Measurements from ENCODE around the gene CAMK2G. TPM values are rescaled to one million over a fixed set of nuclear protein-coding genes. Genes with fewer than 3 reads are reported as not detected.

CAMK2G gene
- total RNA-seq, 1 donor from 2014 or later: 25.9 TPM

DNA sequence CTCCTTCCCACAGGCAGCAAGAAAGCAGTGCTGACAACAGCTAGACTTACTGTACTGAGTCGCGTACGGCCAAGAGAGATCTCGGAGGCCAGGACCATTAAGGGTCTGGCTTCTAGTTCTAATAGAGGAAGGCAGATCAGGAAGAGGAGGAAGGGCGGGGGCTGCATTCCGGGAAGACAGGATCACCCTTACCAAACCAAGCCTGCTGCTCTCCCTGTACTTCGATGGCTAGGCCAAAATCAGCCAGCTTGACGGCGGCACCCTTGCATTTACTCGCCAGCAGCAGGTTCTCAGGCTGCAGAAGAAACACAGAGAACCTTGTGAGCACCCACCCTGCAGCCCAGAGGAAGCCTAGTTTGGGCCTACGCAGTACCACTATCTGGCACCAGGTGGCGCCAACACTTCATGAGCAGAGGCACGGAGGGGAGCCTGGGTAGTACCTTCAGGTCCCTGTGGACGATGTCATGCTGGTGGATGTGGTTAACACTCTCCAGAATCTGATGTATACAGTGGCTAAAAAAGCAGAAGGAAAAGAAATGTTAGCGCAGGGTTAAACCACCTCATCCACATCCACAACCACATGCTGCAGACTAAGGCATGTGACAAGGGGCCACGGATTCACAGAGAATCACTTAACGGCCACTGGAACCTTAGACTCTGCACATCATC lies 25.4 kb downstream of the CAMK2G start:
- Mint-ChIP-seq H3K4me3 (ENCODE audit: unreplicated experiment) (no peak overlapping the region), H3K27me3 (ENCODE audit: unreplicated experiment) (peaks cover 8% of the 10 kb centered on the region), H3K4me1 (ENCODE audit: low read depth, unreplicated experiment) (peaks cover 1% of the 10 kb centered on the region), H3K9me3 (ENCODE audit: unreplicated experiment) (peaks cover 2% of the 10 kb centered on the region), H3K27ac (ENCODE audit: unreplicated experiment) (no peak overlapping the region), H3K36me3 (ENCODE audit: unreplicated experiment) (no peaks in the 10 kb centered on the region)
- DNase-seq: peak; percentile 92
- TF ChIP-seq CTCF (IDR thresholded peaks at IDR 0.05; ENCODE audit: partially characterized antibody, unreplicated experiment): peak; percentile 99

DNA sequence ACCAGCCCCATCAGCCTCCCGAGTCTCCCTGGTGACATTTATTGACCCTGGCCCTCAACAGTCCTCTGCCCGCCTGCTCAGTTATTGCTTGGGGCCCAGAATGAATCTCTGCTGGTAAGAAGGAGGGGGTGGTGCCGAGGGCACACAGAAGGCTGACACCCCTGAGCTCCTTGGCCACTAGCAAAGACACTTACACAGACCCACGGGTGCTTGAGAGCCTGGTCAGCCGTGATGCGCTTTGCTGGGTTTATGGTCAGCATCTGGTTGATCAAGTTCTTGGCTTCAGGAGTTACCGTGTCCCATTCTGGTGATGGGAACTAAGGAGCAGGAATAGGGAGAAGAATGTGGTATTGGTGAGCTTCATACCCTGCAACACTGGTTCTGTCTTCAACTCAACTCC lies 27.3 kb downstream of the CAMK2G start:
- H3K27me3 Mint-ChIP-seq (ENCODE audit: unreplicated experiment): peaks cover 8% of the 10 kb centered on the region
- no peaks in the 10 kb centered on the region for H3K36me3 Mint-ChIP-seq (ENCODE audit: unreplicated experiment)
- H3K4me3 Mint-ChIP-seq (ENCODE audit: unreplicated experiment): no peak overlapping the region
- H3K9me3 Mint-ChIP-seq (ENCODE audit: unreplicated experiment): peaks cover 5% of the 10 kb centered on the region
- peaks cover 1% of the 10 kb centered on the region for H3K4me1 Mint-ChIP-seq (ENCODE audit: low read depth, unreplicated experiment)
- no peak overlapping the region for H3K27ac Mint-ChIP-seq (ENCODE audit: unreplicated experiment)
- no peak for DNase-seq
- no peak for TF ChIP-seq CTCF (IDR thresholded peaks at IDR 0.05; ENCODE audit: partially characterized antibody, unreplicated experiment)

DNA sequence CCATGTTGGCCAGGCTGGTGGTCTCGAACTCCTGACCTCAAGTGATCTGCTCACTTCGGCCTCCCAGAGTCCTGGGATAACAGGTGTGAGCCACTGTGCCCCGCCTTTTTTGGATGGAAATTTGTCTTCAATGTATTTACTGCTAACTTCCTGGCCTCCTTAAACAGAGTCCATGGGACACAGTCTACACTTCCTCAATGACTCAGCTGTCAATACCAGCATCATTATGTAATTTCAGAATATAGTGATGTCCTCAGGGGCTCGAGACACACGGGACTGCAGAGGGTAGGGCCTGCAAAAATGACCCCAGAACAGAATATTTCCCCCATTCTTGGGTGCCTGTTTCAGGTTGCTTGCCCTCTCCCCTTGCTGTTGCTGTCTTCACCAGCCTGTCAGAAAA lies 31.1 kb downstream of the CAMK2G start:
- DNase-seq: no peak
- Mint-ChIP-seq H3K27me3 (ENCODE audit: unreplicated experiment) (peaks cover 4% of the 10 kb centered on the region), H3K27ac (ENCODE audit: unreplicated experiment) (no peak overlapping the region)

GRCh38 chr10:73842349-73842748 lies 32.0 kb downstream of the CAMK2G start:
- H3K9me3 Mint-ChIP-seq (ENCODE audit: unreplicated experiment): peaks cover 3% of the 10 kb centered on the region
- H3K4me3 Mint-ChIP-seq (ENCODE audit: unreplicated experiment): no peak overlapping the region
- DNase-seq: no peak
- no peak overlapping the region for H3K27ac Mint-ChIP-seq (ENCODE audit: unreplicated experiment)
- H3K36me3 Mint-ChIP-seq (ENCODE audit: unreplicated experiment): no peaks in the 10 kb centered on the region
- H3K27me3 Mint-ChIP-seq (ENCODE audit: unreplicated experiment): peaks cover 4% of the 10 kb centered on the region
- H3K4me1 Mint-ChIP-seq (ENCODE audit: low read depth, unreplicated experiment): no peaks in the 10 kb centered on the region
- no peak for TF ChIP-seq CTCF (IDR thresholded peaks at IDR 0.05; ENCODE audit: partially characterized antibody, unreplicated experiment)

More for the DNA sequence above, 31.1 kb downstream of the CAMK2G start:
- Mint-ChIP-seq H3K36me3 (ENCODE audit: unreplicated experiment) (no peaks in the 10 kb centered on the region), H3K4me1 (ENCODE audit: low read depth, unreplicated experiment) (no peaks in the 10 kb centered on the region), H3K9me3 (ENCODE audit: unreplicated experiment) (peaks cover 3% of the 10 kb centered on the region), H3K4me3 (ENCODE audit: unreplicated experiment) (no peak overlapping the region)
- no peak for TF ChIP-seq CTCF (IDR thresholded peaks at IDR 0.05; ENCODE audit: partially characterized antibody, unreplicated experiment)

DNA sequence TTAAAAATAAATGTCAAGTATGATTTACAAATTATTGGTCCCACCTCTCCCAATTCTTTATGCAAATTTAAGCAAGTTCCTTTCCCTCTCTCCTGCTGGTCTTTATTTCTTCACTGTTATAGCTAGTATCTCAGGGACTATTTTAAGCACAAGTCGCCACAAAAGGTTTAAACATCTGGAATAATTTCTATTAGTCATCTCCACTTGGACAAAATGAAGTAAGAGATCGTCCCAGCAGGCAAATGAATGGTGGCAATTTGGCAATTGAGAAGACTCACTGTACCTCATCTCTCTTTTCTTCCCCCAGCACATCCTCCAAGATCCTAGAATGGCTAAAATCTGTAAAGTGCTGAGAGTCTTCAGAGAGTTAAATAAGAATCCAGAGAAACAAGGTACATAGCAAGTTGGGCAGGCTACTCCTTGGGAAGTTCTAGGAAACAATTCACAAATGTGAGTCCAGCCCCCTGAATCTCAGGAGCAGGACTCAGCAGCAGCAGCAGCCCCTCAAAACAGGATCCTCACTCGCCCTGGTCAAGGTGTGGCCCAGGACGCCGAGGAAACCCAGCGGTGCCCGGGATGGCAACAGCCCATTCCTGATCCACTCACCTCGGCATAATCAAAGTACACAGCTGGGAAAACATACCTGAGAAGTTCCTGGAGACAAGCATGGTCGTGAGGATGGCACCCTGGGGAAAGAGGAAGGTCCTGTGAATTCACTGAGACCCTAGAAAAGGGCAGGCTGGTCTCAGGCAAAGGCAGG lies 32.6 kb downstream of the CAMK2G start:
- no peak for TF ChIP-seq CTCF (IDR thresholded peaks at IDR 0.05; ENCODE audit: partially characterized antibody, unreplicated experiment)
- Mint-ChIP-seq H3K9me3 (ENCODE audit: unreplicated experiment) (peaks cover 3% of the 10 kb centered on the region), H3K4me3 (ENCODE audit: unreplicated experiment) (no peak overlapping the region), H3K36me3 (ENCODE audit: unreplicated experiment) (no peaks in the 10 kb centered on the region), H3K27me3 (ENCODE audit: unreplicated experiment) (peaks cover 3% of the 10 kb centered on the region), H3K27ac (ENCODE audit: unreplicated experiment) (peak overlapping the region; percentile 34), H3K4me1 (ENCODE audit: low read depth, unreplicated experiment) (no peaks in the 10 kb centered on the region)
- DNase-seq: no peak
